ENCODE results near the gene PSME2.

Gene PSME2

GRCh38 chr14:24093901-24094840 is 52.2 kb downstream of the PSME2 start, which contains the start of gene PCK2:
Gene PCK2 (plus strand): TSS chr14:24094311. CDS start chr14:24094406, 95 bp downstream.
- TF ChIP-seq, protein P1, sequence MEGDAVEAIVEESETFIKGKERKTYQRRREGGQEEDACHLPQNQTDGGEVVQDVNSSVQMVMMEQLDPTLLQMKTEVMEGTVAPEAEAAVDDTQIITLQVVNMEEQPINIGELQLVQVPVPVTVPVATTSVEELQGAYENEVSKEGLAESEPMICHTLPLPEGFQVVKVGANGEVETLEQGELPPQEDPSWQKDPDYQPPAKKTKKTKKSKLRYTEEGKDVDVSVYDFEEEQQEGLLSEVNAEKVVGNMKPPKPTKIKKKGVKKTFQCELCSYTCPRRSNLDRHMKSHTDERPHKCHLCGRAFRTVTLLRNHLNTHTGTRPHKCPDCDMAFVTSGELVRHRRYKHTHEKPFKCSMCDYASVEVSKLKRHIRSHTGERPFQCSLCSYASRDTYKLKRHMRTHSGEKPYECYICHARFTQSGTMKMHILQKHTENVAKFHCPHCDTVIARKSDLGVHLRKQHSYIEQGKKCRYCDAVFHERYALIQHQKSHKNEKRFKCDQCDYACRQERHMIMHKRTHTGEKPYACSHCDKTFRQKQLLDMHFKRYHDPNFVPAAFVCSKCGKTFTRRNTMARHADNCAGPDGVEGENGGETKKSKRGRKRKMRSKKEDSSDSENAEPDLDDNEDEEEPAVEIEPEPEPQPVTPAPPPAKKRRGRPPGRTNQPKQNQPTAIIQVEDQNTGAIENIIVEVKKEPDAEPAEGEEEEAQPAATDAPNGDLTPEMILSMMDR (conservative IDR thresholded peaks at IDR 0.05; ENCODE audit: low read length) = peak; percentile 28
- H3K4me3 ChIP-seq (ENCODE audit: low read length) = peak within 1 kb of the TSS; percentile 95
- peak; percentile 98 for DNase-seq (ENCODE audit: low read depth)

All from AG10803 (cell line).